ENCODE results near the gene UGGT1.

- no peak for TF ChIP-seq CTCF (IDR thresholded peaks at IDR 0.05; ENCODE audit: insufficient read depth, low read length, poor library complexity, severe bottlenecking)
- no peak for TF ChIP-seq EZH2phosphoT487 (conservative IDR thresholded peaks at IDR 0.05; ENCODE audit: low read length)
Measured at GRCh38 chr2:128105072-128105471, 14.1 kb downstream of the UGGT1 start.

Data from SU-DHL-6 (cell line).